NCI-H82 (cell line): Measurements from ENCODE around the gene DUS3L.
A peak's percentile ranks its signal among the peaks of the same experiment; 100 is the strongest.

Experiments
- DNase-seq: peaks from one replicate; lab custom pipeline; 2025; lab: John Stamatoyannopoulos, UW

The DUS3L gene

GRCh38 chr19:5790559-5791520, at the start of gene DUS3L:
Gene DUS3L, minus strand, starts transcription at chr19:5791163. Its CDS starts 22 bp downstream, at chr19:5791141.
- peak; percentile 93 for DNase-seq

GRCh38 chr19:5839065-5840017, 48.4 kb upstream of the DUS3L start, which contains the start of gene FUT6:
Gene FUT6, minus strand, starts transcription at chr19:5839702. Its CDS starts 7,135 bp downstream, at chr19:5832567.
- DNase-seq = no peak

GRCh38 chr19:5838353-5839064, 47.5 kb upstream of the DUS3L start:
- DNase-seq = no peak

GRCh38 chr19:5837761-5838352, 46.9 kb upstream of the DUS3L start:
- DNase-seq = no peak

GRCh38 chr19:5832527-5833216, 41.7 kb upstream of the DUS3L start:
- no peak for DNase-seq

GRCh38 chr19:5832061-5832460, 41.1 kb upstream of the DUS3L start:
- no peak for DNase-seq

GRCh38 chr19:5831159-5831558, 40.2 kb upstream of the DUS3L start:
- no peak for DNase-seq

GRCh38 chr19:5829567-5830310, 38.8 kb upstream of the DUS3L start:
- DNase-seq = no peak

GRCh38 chr19:5828661-5829566, 38.0 kb upstream of the DUS3L start:
- peak; percentile 81 for DNase-seq

- peak; percentile 95 for DNase-seq
Measured at GRCh38 chr19:5827891-5828660, 37.1 kb upstream of the DUS3L start.

GRCh38 chr19:5827342-5827890, 36.5 kb upstream of the DUS3L start:
- DNase-seq = no peak

GRCh38 chr19:5826531-5827341, 35.8 kb upstream of the DUS3L start:
- DNase-seq = peak; percentile 82

GRCh38 chr19:5825178-5825577, 34.2 kb upstream of the DUS3L start:
- DNase-seq = no peak

- peak; percentile 86 for DNase-seq
Measured at GRCh38 chr19:5824751-5825150, 33.8 kb upstream of the DUS3L start.

GRCh38 chr19:5823579-5824281, 32.8 kb upstream of the DUS3L start:
- peak; percentile 52 for DNase-seq

- DNase-seq = no peak
Measured at GRCh38 chr19:5822181-5822844, 31.4 kb upstream of the DUS3L start.
